ENCODE data around the gene TMEM132C.

Gene TMEM132C

GRCh38 chr12:128664501-128664900, 397.5 kb downstream of the TMEM132C start:
- no peak for DNase-seq (ENCODE audit: low read depth)
- no peak for TF ChIP-seq CTCF (IDR thresholded peaks at IDR 0.05; ENCODE audit: low read depth, low read length, missing control alignments)
- H3K4me3 ChIP-seq (ENCODE audit: low read depth, low read length): no peak overlapping the region

GRCh38 chr12:128667193-128667592, 400.2 kb downstream of the TMEM132C start:
- DNase-seq (ENCODE audit: low read depth): no peak
- no peak for TF ChIP-seq CTCF (IDR thresholded peaks at IDR 0.05; ENCODE audit: low read depth, low read length, missing control alignments)
- no peak overlapping the region for H3K4me3 ChIP-seq (ENCODE audit: low read depth, low read length)

GRCh38 chr12:128671528-128672042, 404.6 kb downstream of the TMEM132C start:
- TF ChIP-seq CTCF (IDR thresholded peaks at IDR 0.05; ENCODE audit: low read depth, low read length, missing control alignments): peak; percentile 24
- no peak overlapping the region for H3K4me3 ChIP-seq (ENCODE audit: low read depth, low read length)
- no peak for DNase-seq (ENCODE audit: low read depth)

- no peak overlapping the region for H3K4me3 ChIP-seq (ENCODE audit: low read depth, low read length)
- TF ChIP-seq CTCF (IDR thresholded peaks at IDR 0.05; ENCODE audit: low read depth, low read length, missing control alignments): no peak
- no peak for DNase-seq (ENCODE audit: low read depth)
These were observed 405.5 kb downstream of the TMEM132C start for GRCh38 chr12:128672428-128672827.

GRCh38 chr12:128672893-128673292, 405.9 kb downstream of the TMEM132C start:
- no peak for DNase-seq (ENCODE audit: low read depth)
- TF ChIP-seq CTCF (IDR thresholded peaks at IDR 0.05; ENCODE audit: low read depth, low read length, missing control alignments): no peak
- no peak overlapping the region for H3K4me3 ChIP-seq (ENCODE audit: low read depth, low read length)

- no peak for DNase-seq (ENCODE audit: low read depth)
- no peak overlapping the region for H3K4me3 ChIP-seq (ENCODE audit: low read depth, low read length)
- no peak for TF ChIP-seq CTCF (IDR thresholded peaks at IDR 0.05; ENCODE audit: low read depth, low read length, missing control alignments)
These were observed 408.6 kb downstream of the TMEM132C start for GRCh38 chr12:128675576-128675975.

- H3K4me3 ChIP-seq (ENCODE audit: low read depth, low read length): no peak overlapping the region
- no peak for TF ChIP-seq CTCF (IDR thresholded peaks at IDR 0.05; ENCODE audit: low read depth, low read length, missing control alignments)
- DNase-seq (ENCODE audit: low read depth): no peak
These were observed 413.6 kb downstream of the TMEM132C start for GRCh38 chr12:128680555-128680954.

All from GM12864 (cell line).